ENCODE measurements around the gene TDO2. TPM values are rescaled to one million over a fixed set of nuclear protein-coding genes. Genes with fewer than 3 reads are reported as not detected.

Gene TDO2
- total RNA-seq, 1 experiment from 2014 or later: 0.13 TPM

- no peaks in the 10 kb centered on the region; the same call in 1 of the 2 replicates for H3K27me3 Mint-ChIP-seq (ENCODE audit: low read depth)
- no peaks in the 10 kb centered on the region for H3K9me3 Mint-ChIP-seq
- TF ChIP-seq CTCF (IDR thresholded peaks at IDR 0.05): no peak
- TF ChIP-seq NR1H2 (CRISPR knock-in tag; IDR thresholded peaks at IDR 0.05): no peak
- no peak for TF ChIP-seq KAT7 (CRISPR knock-in tag; IDR thresholded peaks at IDR 0.05; ENCODE audit: borderline replicate concordance)
- no peak for TF ChIP-seq ZNF423 (CRISPR knock-in tag; IDR thresholded peaks at IDR 0.05)
- no peak for TF ChIP-seq SMAD4 (CRISPR knock-in tag; IDR thresholded peaks at IDR 0.05)
- TF ChIP-seq FOXP1 (CRISPR knock-in tag; IDR thresholded peaks at IDR 0.05; ENCODE audit: borderline replicate concordance): no peak
- TF ChIP-seq, protein P1, sequence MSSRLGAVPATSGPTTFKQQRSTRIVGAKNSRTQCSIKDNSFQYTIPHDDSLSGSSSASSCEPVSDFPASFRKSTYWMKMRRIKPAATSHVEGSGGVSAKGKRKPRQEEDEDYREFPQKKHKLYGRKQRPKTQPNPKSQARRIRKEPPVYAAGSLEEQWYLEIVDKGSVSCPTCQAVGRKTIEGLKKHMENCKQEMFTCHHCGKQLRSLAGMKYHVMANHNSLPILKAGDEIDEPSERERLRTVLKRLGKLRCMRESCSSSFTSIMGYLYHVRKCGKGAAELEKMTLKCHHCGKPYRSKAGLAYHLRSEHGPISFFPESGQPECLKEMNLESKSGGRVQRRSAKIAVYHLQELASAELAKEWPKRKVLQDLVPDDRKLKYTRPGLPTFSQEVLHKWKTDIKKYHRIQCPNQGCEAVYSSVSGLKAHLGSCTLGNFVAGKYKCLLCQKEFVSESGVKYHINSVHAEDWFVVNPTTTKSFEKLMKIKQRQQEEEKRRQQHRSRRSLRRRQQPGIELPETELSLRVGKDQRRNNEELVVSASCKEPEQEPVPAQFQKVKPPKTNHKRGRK (CRISPR knock-in tag; IDR thresholded peaks at IDR 0.05; ENCODE audit: borderline replicate concordance): no peak
- TF ChIP-seq ZMAT4 (CRISPR knock-in tag; IDR thresholded peaks at IDR 0.05): no peak
- TF ChIP-seq OVOL2 (CRISPR knock-in tag; IDR thresholded peaks at IDR 0.05; ENCODE audit: borderline replicate concordance): no peak
- TF ChIP-seq, protein P2, sequence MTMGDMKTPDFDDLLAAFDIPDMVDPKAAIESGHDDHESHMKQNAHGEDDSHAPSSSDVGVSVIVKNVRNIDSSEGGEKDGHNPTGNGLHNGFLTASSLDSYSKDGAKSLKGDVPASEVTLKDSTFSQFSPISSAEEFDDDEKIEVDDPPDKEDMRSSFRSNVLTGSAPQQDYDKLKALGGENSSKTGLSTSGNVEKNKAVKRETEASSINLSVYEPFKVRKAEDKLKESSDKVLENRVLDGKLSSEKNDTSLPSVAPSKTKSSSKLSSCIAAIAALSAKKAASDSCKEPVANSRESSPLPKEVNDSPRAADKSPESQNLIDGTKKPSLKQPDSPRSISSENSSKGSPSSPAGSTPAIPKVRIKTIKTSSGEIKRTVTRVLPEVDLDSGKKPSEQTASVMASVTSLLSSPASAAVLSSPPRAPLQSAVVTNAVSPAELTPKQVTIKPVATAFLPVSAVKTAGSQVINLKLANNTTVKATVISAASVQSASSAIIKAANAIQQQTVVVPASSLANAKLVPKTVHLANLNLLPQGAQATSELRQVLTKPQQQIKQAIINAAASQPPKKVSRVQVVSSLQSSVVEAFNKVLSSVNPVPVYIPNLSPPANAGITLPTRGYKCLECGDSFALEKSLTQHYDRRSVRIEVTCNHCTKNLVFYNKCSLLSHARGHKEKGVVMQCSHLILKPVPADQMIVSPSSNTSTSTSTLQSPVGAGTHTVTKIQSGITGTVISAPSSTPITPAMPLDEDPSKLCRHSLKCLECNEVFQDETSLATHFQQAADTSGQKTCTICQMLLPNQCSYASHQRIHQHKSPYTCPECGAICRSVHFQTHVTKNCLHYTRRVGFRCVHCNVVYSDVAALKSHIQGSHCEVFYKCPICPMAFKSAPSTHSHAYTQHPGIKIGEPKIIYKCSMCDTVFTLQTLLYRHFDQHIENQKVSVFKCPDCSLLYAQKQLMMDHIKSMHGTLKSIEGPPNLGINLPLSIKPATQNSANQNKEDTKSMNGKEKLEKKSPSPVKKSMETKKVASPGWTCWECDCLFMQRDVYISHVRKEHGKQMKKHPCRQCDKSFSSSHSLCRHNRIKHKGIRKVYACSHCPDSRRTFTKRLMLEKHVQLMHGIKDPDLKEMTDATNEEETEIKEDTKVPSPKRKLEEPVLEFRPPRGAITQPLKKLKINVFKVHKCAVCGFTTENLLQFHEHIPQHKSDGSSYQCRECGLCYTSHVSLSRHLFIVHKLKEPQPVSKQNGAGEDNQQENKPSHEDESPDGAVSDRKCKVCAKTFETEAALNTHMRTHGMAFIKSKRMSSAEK (CRISPR knock-in tag; IDR thresholded peaks at IDR 0.05; ENCODE audit: borderline replicate concordance): no peak
- DNase-seq (ENCODE audit: low spot score): no peak
- no peaks in the 10 kb centered on the region for H3K36me3 Mint-ChIP-seq
- ChIA-PET POLR2A (no interaction called here), CTCF (no interaction called here)
- H3K4me1 Mint-ChIP-seq: 0 out of 2 replicates have a peak, but pooled peaks cover 3% of the 10 kb centered on the region
- no peak overlapping the region for H3K27ac Mint-ChIP-seq
- H3K4me3 Mint-ChIP-seq: no peak overlapping the region
- no peak for ATAC-seq
Observed at GRCh38 chr4:155911905-155912304, 8.4 kb downstream of the TDO2 start.

DNA sequence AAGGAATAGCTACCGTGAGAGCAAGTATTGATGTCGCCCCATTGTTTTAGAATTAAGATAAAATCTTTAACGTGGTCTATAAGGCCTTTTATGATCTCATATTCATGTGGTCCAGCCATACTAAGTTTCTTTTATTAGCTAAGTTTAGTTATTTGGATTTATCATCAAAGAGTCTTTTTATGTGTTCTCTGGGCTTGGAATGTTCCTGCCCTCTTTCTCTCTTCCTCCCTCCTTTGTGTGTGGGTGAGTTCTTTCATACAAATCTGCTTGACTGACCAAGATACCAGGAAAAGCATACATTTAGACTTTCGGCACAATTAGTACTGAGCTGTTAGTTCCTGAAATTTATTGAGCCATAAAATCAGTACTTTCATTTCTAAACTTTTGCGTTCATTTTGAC is 11.3 kb downstream of the TDO2 start:
- DNase-seq (ENCODE audit: low spot score) (no peak), ATAC-seq (no peak)
- ChIA-PET CTCF (no interaction called here), POLR2A (no interaction called here)
- H3K27me3 Mint-ChIP-seq (ENCODE audit: low read depth): no peaks in the 10 kb centered on the region; the same call in 1 of the 2 replicates
- no peak overlapping the region for H3K4me3 Mint-ChIP-seq
- no peaks in the 10 kb centered on the region for H3K9me3 Mint-ChIP-seq
- no peaks in the 10 kb centered on the region for H3K36me3 Mint-ChIP-seq
- no peak overlapping the region for H3K27ac Mint-ChIP-seq
- H3K4me1 Mint-ChIP-seq: 0 out of 2 replicates have a peak, but pooled peaks cover 3% of the 10 kb centered on the region
- TF ChIP-seq FOXJ3 (CRISPR knock-in tag; IDR thresholded peaks at IDR 0.05; ENCODE audit: borderline replicate concordance) (no peak), ZNF671 (CRISPR knock-in tag; IDR thresholded peaks at IDR 0.05) (no peak), TCF7 (CRISPR knock-in tag; IDR thresholded peaks at IDR 0.05; ENCODE audit: low read depth) (no peak), ZNF396 (CRISPR knock-in tag; IDR thresholded peaks at IDR 0.05; ENCODE audit: borderline replicate concordance) (no peak), ZNF425 (CRISPR knock-in tag; conservative IDR thresholded peaks at IDR 0.05) (no peak), EMX1 (CRISPR knock-in tag; IDR thresholded peaks at IDR 0.05) (no peak), GRHL2 (CRISPR knock-in tag; IDR thresholded peaks at IDR 0.05; ENCODE audit: insufficient replicate concordance, severe bottlenecking) (no peak), JUN (CRISPR knock-in tag; IDR thresholded peaks at IDR 0.05) (no peak), MXD4 (CRISPR knock-in tag; IDR thresholded peaks at IDR 0.05; ENCODE audit: borderline replicate concordance) (no peak)
- TF ChIP-seq, protein P3, sequence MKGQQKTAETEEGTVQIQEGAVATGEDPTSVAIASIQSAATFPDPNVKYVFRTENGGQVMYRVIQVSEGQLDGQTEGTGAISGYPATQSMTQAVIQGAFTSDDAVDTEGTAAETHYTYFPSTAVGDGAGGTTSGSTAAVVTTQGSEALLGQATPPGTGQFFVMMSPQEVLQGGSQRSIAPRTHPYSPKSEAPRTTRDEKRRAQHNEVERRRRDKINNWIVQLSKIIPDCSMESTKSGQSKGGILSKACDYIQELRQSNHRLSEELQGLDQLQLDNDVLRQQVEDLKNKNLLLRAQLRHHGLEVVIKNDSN (CRISPR knock-in tag; IDR thresholded peaks at IDR 0.05): no peak
- TF ChIP-seq, protein P4, sequence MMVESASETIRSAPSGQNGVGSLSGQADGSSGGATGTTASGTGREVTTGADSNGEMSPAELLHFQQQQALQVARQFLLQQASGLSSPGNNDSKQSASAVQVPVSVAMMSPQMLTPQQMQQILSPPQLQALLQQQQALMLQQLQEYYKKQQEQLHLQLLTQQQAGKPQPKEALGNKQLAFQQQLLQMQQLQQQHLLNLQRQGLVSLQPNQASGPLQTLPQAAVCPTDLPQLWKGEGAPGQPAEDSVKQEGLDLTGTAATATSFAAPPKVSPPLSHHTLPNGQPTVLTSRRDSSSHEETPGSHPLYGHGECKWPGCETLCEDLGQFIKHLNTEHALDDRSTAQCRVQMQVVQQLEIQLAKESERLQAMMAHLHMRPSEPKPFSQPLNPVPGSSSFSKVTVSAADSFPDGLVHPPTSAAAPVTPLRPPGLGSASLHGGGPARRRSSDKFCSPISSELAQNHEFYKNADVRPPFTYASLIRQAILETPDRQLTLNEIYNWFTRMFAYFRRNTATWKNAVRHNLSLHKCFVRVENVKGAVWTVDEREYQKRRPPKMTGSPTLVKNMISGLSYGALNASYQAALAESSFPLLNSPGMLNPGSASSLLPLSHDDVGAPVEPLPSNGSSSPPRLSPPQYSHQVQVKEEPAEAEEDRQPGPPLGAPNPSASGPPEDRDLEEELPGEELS (CRISPR knock-in tag; IDR thresholded peaks at IDR 0.05): no peak
